Measurements from ENCODE around the gene PPM1G.
A peak's percentile ranks its signal among the peaks of the same experiment; 100 is the strongest.
"Not testable (repeated sequence)": the region's sequence is repeated elsewhere in the genome, so short reads cannot be mapped to it uniquely, and the experiment has no call there.

PPM1G gene

DNA sequence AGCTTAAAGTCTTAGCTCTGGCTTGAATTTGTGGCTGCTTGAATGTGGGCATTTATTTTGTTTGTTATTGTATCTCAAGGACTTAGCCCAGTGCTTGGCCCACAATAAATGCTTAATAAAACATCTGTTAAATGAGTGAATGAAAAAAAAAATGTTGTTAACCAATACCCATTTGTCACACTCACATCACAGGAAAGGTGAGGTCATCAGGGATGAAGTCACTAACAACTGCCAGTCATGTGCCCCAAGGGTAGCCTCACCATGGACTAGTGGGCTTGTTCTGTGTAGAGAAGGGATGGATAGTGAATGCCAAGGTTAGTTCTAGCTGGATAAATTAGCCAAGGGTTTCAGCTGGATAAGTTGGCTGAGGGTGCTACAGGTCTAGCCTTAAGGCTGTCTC, 22.0 kb upstream of the PPM1G start:
- no peak overlapping the region for H3K4me3 ChIP-seq (ENCODE audit: low read depth, low read length)
- no peak for TF ChIP-seq MYC (IDR thresholded peaks at IDR 0.05; ENCODE audit: low read depth, low read length)
- TF ChIP-seq, protein P1, sequence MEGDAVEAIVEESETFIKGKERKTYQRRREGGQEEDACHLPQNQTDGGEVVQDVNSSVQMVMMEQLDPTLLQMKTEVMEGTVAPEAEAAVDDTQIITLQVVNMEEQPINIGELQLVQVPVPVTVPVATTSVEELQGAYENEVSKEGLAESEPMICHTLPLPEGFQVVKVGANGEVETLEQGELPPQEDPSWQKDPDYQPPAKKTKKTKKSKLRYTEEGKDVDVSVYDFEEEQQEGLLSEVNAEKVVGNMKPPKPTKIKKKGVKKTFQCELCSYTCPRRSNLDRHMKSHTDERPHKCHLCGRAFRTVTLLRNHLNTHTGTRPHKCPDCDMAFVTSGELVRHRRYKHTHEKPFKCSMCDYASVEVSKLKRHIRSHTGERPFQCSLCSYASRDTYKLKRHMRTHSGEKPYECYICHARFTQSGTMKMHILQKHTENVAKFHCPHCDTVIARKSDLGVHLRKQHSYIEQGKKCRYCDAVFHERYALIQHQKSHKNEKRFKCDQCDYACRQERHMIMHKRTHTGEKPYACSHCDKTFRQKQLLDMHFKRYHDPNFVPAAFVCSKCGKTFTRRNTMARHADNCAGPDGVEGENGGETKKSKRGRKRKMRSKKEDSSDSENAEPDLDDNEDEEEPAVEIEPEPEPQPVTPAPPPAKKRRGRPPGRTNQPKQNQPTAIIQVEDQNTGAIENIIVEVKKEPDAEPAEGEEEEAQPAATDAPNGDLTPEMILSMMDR (IDR thresholded peaks at IDR 0.05; ENCODE audit: low read depth, low read length), result no peak
- TF ChIP-seq POLR2A (IDR thresholded peaks at IDR 0.05; ENCODE audit: extremely low read depth, insufficient read length), result no peak
- TF ChIP-seq MAX (IDR thresholded peaks at IDR 0.05; ENCODE audit: low read depth, low read length), result no peak
- DNase-seq (ENCODE audit: low read depth), result peak; percentile 33

DNA sequence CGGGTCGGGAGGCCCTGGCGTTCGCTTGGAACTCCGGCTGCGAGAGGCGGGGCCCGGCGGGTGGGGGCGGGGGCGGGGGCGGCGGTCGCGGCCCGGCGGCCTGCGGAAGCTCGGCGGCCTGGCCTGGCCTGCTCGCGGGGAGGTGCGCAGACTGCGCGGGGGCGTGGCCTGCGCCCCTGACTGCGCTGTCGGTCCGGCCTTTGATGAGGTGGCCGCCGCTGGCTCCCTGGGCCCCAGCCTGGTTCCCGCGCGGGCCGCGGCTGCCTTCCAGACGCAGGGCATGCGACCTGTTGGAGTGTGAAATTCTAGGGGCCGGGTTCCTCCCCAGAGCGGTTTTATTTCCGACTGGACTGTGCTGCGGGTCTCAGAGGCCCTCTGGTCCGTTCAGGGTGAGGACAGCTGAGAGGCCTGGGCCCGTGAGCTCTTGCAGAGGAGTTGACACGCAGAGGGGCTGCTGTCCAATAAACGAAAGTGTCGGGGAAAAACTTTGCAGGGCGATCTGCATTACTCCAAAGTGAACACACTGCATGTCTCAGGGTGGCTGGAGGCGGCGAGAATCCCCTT, 19.7 kb upstream of the PPM1G start:
- 0 out of 2 replicates have a peak, but pooled peaks have one; percentile 25 for TF ChIP-seq MAX (IDR thresholded peaks at IDR 0.05; ENCODE audit: low read depth, low read length)
- TF ChIP-seq, protein P1 (IDR thresholded peaks at IDR 0.05; ENCODE audit: low read depth, low read length), result no peak
- peak; percentile 48; the same call in 1 of the 2 replicates for TF ChIP-seq MYC (IDR thresholded peaks at IDR 0.05; ENCODE audit: low read depth, low read length)
- TF ChIP-seq POLR2A (IDR thresholded peaks at IDR 0.05; ENCODE audit: extremely low read depth, insufficient read length), result no peak
- peak; percentile 93 for DNase-seq (ENCODE audit: low read depth)
- peak overlapping the region; percentile 84 for H3K4me3 ChIP-seq (ENCODE audit: low read depth, low read length)

GRCh38 chr2:27428213-27428977, 19.0 kb upstream of the PPM1G start, which contains the start of gene NRBP1:
Gene NRBP1 (plus strand): TSS chr2:27428631. CDS start chr2:27433274, 4,643 bp downstream.
- H3K4me3 ChIP-seq (ENCODE audit: low read depth, low read length), result peak within 1 kb of the TSS; percentile 84
- peak; percentile 95 for DNase-seq (ENCODE audit: low read depth)
- TF ChIP-seq, protein P1 (IDR thresholded peaks at IDR 0.05; ENCODE audit: low read depth, low read length), result peak; percentile 29
- TF ChIP-seq POLR2A (IDR thresholded peaks at IDR 0.05; ENCODE audit: extremely low read depth, insufficient read length) (peak; percentile 88), MYC (IDR thresholded peaks at IDR 0.05; ENCODE audit: low read depth, low read length) (no peak)

GRCh38 chr2:27427863-27428212, 18.4 kb upstream of the PPM1G start:
- DNase-seq (ENCODE audit: low read depth), result no peak
- peak overlapping the region; percentile 84 for H3K4me3 ChIP-seq (ENCODE audit: low read depth, low read length)
- TF ChIP-seq MAX (IDR thresholded peaks at IDR 0.05; ENCODE audit: low read depth, low read length) (no peak), MYC (IDR thresholded peaks at IDR 0.05; ENCODE audit: low read depth, low read length) (no peak), POLR2A (IDR thresholded peaks at IDR 0.05; ENCODE audit: extremely low read depth, insufficient read length) (no peak)
- TF ChIP-seq, protein P1 (IDR thresholded peaks at IDR 0.05; ENCODE audit: low read depth, low read length), result no peak

DNA sequence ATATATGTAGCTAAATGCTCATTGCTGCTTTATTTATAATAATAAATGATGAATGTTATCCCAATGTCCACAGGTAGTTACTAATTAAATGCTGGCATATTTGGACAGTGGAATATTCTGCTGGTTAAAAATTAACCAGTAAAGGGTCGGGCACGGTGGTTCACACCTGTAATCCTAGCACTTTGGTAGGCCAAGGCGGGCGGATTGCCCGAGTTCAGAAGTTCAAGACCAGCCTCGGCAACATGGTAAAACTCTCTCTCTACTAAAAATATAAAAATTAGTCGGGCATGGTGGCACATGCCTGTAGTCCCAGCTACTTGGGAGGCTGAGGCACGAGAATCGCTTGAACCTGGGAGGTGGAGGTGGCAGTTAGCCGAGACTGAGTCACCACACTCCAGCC, 15.6 kb upstream of the PPM1G start:
- not testable (repeated sequence) for DNase-seq (ENCODE audit: low read depth); H3K4me3 ChIP-seq (ENCODE audit: low read depth, low read length)

DNA sequence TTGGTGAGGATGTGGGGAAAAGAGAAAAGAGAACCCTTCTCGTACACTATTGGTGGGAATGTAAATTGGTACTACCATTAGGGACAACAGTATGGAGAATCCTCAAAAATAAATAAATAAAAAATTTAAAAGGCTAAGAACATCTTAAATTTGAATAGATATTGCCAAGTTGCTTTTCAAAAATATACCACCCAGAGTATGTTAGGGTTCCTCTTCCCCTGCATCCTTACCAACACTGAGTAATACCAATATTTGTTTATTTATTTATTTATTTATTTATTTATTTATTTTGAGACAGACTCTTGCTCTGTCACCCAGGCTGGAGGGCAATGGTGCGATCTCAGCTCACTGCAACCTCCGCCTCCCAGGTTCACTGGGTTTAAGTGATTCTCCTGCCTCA, 13.6 kb upstream of the PPM1G start:
- DNase-seq (ENCODE audit: low read depth), result no peak
- TF ChIP-seq, protein P1 (IDR thresholded peaks at IDR 0.05; ENCODE audit: low read depth, low read length), result no peak
- TF ChIP-seq POLR2A (IDR thresholded peaks at IDR 0.05; ENCODE audit: extremely low read depth, insufficient read length), result no peak
- TF ChIP-seq MYC (IDR thresholded peaks at IDR 0.05; ENCODE audit: low read depth, low read length), result no peak
- TF ChIP-seq MAX (IDR thresholded peaks at IDR 0.05; ENCODE audit: low read depth, low read length), result no peak
- no peak overlapping the region for H3K4me3 ChIP-seq (ENCODE audit: low read depth, low read length)

Data from NB4 (cell line).